ENCODE results near the gene RELN.

The RELN gene

DNA sequence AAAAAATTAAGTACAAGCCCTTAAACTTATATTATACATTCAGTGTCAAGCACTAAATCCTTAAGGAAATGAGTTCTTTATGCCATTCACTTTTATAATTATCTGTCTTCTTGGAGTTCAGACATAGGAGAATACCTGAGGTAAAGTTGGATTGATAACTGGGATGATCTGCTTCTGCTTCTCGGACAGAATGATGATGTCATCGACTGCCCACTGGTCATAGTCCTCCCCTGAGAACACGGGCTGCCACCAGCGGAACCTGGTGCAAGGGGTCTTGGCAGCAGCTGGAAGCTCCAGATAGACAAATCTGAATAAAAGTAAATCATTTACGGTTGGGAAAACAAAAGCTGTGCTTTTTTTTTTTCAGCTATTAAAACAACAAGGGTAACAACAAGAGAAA lies 395.3 kb downstream of the RELN start:
- no peak for TF ChIP-seq SIN3A (IDR thresholded peaks at IDR 0.05; ENCODE audit: borderline replicate concordance, insufficient read depth, low read length)
- TF ChIP-seq POLR2AphosphoS5 (IDR thresholded peaks at IDR 0.05; ENCODE audit: low read depth, low read length): no peak
- no peak for TF ChIP-seq FOXP2 (optimal IDR thresholded peaks at IDR 0.05; ENCODE audit: borderline replicate concordance, extremely low read depth, extremely low read length, insufficient read depth)
- no peak for TF ChIP-seq TAF1 (IDR thresholded peaks at IDR 0.05; ENCODE audit: borderline replicate concordance, insufficient read depth, low read length)
- TF ChIP-seq, protein P1, sequence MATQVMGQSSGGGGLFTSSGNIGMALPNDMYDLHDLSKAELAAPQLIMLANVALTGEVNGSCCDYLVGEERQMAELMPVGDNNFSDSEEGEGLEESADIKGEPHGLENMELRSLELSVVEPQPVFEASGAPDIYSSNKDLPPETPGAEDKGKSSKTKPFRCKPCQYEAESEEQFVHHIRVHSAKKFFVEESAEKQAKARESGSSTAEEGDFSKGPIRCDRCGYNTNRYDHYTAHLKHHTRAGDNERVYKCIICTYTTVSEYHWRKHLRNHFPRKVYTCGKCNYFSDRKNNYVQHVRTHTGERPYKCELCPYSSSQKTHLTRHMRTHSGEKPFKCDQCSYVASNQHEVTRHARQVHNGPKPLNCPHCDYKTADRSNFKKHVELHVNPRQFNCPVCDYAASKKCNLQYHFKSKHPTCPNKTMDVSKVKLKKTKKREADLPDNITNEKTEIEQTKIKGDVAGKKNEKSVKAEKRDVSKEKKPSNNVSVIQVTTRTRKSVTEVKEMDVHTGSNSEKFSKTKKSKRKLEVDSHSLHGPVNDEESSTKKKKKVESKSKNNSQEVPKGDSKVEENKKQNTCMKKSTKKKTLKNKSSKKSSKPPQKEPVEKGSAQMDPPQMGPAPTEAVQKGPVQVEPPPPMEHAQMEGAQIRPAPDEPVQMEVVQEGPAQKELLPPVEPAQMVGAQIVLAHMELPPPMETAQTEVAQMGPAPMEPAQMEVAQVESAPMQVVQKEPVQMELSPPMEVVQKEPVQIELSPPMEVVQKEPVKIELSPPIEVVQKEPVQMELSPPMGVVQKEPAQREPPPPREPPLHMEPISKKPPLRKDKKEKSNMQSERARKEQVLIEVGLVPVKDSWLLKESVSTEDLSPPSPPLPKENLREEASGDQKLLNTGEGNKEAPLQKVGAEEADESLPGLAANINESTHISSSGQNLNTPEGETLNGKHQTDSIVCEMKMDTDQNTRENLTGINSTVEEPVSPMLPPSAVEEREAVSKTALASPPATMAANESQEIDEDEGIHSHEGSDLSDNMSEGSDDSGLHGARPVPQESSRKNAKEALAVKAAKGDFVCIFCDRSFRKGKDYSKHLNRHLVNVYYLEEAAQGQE (IDR thresholded peaks at IDR 0.05; ENCODE audit: insufficient read depth in 1 of 2, low read depth in 2 of 2, low read length in 2 of 2): no peak

DNA sequence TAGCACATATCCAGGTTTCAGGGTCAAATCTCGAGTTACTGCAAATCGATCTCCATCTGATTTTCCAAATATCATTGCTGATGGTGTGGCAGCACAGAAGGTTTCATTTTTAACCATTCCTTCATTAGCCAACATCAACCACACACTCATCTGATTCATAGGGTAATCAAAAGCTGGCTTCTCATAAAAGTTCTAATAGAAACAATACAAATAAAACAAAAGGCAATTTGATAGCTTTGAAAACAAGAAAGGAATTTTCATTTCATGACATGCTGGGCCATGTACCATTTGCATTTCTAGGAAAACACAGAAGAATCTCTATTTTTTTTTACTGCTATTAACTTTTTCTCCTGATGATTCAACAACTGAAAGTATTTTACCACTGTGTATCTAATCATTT lies 395.8 kb downstream of the RELN start:
- TF ChIP-seq SIN3A (IDR thresholded peaks at IDR 0.05; ENCODE audit: borderline replicate concordance, insufficient read depth, low read length) (no peak), FOXP2 (optimal IDR thresholded peaks at IDR 0.05; ENCODE audit: borderline replicate concordance, extremely low read depth, extremely low read length, insufficient read depth) (no peak), TAF1 (IDR thresholded peaks at IDR 0.05; ENCODE audit: borderline replicate concordance, insufficient read depth, low read length) (no peak), POLR2AphosphoS5 (IDR thresholded peaks at IDR 0.05; ENCODE audit: low read depth, low read length) (no peak)
- TF ChIP-seq, protein P1 (IDR thresholded peaks at IDR 0.05; ENCODE audit: insufficient read depth in 1 of 2, low read depth in 2 of 2, low read length in 2 of 2): no peak

DNA sequence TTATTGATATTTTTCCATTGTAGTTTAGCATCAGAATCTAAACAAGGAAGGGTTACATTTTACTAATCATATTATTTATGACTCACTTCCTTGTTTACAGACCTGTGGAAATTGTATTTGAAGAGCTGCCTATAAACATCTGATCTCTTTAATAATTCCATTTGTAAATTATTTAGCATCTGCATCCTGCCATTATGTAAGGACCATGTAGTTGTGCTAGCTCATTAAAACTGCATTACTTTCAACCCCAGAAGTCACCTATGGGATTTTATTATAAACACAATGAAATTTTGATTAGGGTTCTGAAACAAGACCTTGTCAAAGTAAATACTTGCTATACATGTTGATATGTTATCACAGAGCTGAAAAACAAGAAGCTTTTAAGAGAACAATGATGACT lies 396.6 kb downstream of the RELN start:
- TF ChIP-seq FOXP2 (optimal IDR thresholded peaks at IDR 0.05; ENCODE audit: borderline replicate concordance, extremely low read depth, extremely low read length, insufficient read depth) (no peak), POLR2AphosphoS5 (IDR thresholded peaks at IDR 0.05; ENCODE audit: low read depth, low read length) (no peak), TAF1 (IDR thresholded peaks at IDR 0.05; ENCODE audit: borderline replicate concordance, insufficient read depth, low read length) (no peak), SIN3A (IDR thresholded peaks at IDR 0.05; ENCODE audit: borderline replicate concordance, insufficient read depth, low read length) (no peak)
- TF ChIP-seq, protein P1 (IDR thresholded peaks at IDR 0.05; ENCODE audit: insufficient read depth in 1 of 2, low read depth in 2 of 2, low read length in 2 of 2): no peak

DNA sequence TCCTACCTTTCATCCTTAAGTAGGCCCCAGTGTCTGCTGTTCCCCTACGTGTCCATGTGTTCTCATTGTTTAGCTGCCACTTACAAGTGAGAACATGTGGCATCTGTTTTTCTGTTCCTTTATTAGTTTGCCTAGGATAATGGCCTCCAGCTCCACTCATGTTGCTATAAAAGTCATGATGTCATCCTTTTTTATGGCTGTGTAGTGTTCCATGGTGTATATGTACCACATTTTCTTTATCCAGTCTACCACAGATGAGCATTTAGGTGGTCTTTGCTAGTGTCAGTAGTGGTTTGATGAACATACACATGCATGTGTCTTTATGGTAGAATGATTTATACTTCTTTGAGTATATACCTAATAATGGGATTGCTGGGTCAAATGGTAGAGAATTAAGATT lies 397.3 kb downstream of the RELN start:
- no peak for TF ChIP-seq FOXP2 (optimal IDR thresholded peaks at IDR 0.05; ENCODE audit: borderline replicate concordance, extremely low read depth, extremely low read length, insufficient read depth)
- TF ChIP-seq TAF1 (IDR thresholded peaks at IDR 0.05; ENCODE audit: borderline replicate concordance, insufficient read depth, low read length): no peak
- TF ChIP-seq, protein P1 (IDR thresholded peaks at IDR 0.05; ENCODE audit: insufficient read depth in 1 of 2, low read depth in 2 of 2, low read length in 2 of 2): no peak

DNA sequence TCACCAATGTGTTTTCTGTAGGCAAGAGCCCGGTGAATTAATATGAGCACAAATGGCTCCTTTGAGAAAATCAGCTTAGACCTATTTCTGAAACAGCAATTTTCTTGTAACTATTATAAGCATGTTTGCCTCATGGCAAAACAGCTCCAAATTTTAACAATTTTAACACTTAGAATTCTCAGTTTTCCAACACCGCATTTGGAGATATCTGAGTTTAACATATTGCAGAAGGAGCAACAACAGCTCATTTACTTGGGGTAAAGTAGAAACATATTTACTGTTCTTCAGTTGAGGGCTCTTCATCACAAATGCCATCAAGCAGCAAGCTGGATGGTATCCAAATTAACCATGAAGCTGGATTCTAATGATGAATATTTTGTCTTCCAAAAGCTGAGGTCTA lies 409.4 kb downstream of the RELN start:
- TF ChIP-seq POLR2AphosphoS5 (IDR thresholded peaks at IDR 0.05; ENCODE audit: low read depth, low read length) (no peak), FOXP2 (optimal IDR thresholded peaks at IDR 0.05; ENCODE audit: borderline replicate concordance, extremely low read depth, extremely low read length, insufficient read depth) (no peak), SIN3A (IDR thresholded peaks at IDR 0.05; ENCODE audit: borderline replicate concordance, insufficient read depth, low read length) (no peak), TAF1 (IDR thresholded peaks at IDR 0.05; ENCODE audit: borderline replicate concordance, insufficient read depth, low read length) (no peak)
- TF ChIP-seq, protein P1 (IDR thresholded peaks at IDR 0.05; ENCODE audit: insufficient read depth in 1 of 2, low read depth in 2 of 2, low read length in 2 of 2): no peak

All from PFSK-1 (cell line).